T-helper 1 cell treated with Interleukin-12 subunit alpha and Interleukin-12 subunit beta and Interleukin-4 antibody, amounts not matched to agents 30 ng/mL and 1 ng/mL, for 36 hours (primary cell): Measurements from ENCODE around the gene SLFN5. TPM values are rescaled to one million over a fixed set of nuclear protein-coding genes. Genes with fewer than 3 reads are reported as not detected.
"Not testable (repeated sequence)": the region's sequence is repeated elsewhere in the genome, so short reads cannot be mapped to it uniquely, and the experiment has no call there.

Experiments
- intact Hi-C: fragments of 100-400 bp; cut with micrococcal nuclease; formaldehyde crosslinking; loops from one replicate; pipeline ENCODE4 v1.15.1; 2024
- total RNA-seq: library from RNA; stranded (reverse); gene quantifications from 2 replicates; pipeline ENCODE4 v1.2.3, GENCODE V29; 2022

The SLFN5 gene
- total RNA-seq, result 112 and 115 TPM in 2 replicates

DNA sequence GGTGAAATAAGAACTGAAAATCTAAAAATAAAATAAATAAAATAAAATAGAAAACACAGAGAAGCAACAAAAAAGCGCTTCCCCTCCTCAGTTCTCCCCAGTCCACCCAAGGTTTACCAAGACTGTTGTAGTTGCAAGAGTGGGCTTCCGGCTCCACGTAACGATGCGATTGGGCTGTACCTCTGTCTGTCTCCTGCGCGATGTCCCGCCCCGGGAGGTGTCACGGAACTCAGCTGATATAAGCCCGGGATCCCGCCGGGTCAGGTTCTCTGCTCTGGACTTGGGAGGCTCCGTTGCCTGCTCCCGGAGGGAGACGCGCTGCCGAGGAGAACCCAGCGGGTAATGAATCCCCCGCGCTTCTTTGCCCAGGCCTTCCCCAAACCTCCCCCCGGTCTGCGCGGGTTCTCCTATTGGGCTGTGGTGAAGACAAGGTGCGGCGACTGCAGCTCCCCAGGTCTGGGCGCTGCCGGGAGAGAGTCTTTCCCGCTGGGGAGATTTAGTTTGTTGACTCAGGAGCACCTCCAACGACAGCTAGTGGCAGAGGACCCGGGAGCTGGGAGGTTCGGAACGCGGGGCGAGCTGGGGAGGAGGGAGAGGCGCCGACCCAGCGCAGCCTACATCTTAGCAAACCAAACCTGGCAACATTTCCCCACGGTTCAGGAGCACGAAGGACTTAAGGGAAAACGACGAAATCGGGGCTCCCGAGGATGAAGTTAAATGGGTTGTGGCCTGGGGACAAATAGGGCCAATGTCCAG, at the start of gene SLFN5:
TSS of gene SLFN5 (plus strand) at position 268 of the 756 bp plus-strand sequence. CDS start 15,619 bp downstream, outside the sequence.
- intact Hi-C loops, result loop anchor here (1.0 to 5.0 kb wide), 19 partner anchors 29 to 1301 kb away; partner anchors contain the start of genes AP2B1, CCT6B, GGNBP2 and NLE1

DNA sequence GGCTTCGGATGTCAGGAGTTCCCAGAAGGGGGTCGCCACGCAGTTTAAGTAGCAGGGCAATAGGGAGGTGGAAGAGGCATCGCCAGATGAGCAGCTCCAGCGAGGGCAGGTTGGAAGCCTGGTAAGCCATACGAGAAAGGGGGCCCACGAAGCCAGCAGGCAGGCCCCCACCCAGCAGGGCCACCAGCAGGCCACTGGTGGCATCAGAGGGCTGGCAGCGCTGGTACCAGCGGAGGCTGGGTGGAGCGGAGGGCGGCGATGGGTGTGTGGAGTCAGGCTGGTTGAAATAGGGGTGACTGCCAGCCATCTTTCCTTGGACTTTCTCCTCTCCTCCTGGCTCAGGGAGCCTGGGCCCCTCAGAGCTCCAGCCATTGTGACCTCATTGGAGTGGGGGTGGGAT, 48.9 kb upstream of the SLFN5 start, which contains the start of gene SLC35G3:
TSS of gene SLC35G3 (minus strand) at position 393 of the 400 bp plus-strand sequence. CDS start at position 307, 86 bp downstream.
- intact Hi-C loops, result not testable (repeated sequence)

DNA sequence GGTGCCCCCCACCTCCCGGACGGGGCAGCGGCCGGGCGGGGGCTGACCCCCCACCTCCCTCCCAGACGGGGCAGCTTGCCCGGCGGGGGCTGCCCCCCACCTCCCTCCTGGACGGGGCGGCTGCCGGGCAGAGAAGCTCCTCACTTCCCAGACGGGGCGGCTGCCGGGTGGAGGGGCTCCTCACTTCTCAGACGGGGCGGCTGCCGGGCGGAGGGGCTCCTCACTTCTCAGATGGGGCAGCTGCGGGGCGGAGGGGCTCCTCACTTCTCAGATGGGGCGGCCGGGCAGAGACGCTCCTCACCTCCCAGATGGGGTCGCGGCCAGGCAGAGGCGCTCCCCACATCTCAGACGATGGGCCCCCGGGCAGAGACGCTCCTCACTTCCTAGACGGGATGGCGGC, 47.8 kb upstream of the SLFN5 start:
- intact Hi-C loops, result not testable (repeated sequence)

DNA sequence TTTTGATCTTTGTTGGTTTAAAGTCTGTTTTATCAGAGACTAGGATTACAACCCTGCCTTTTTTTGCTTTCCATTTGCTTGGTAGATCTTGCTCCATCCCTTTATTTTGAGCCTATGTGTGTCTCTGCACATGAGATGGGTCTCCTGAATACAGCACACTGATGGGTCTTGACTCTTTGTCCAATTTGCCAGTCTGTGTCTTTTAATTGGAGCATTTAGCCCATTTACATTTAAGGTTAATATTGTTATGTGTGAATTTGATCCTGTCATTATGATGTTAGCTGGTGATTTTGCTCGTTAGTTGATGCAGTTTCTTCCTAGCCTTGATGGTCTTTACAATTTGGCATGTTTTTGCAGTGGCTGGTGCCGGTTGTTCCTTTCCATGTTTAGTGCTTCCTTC, 40.3 kb upstream of the SLFN5 start:
- intact Hi-C loops, result not testable (repeated sequence)

DNA sequence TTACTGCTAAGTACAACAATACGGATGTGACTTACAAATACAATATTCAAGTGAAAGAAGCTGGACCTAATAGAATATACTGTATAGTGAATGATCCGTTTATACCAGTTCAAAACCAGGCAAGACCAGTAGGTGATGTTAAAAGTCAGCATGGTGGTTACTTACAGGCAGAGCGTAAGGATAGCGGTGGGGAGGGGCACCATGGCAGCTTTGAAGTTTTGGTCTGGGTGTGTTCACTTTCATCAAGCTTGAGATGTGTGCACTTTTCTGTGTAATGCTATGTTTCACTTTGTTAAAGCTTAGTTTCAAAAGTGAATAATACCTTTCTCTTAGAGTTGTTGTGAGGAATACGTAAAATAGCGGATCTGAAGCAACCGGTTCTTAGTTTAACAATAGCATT, 32.1 kb upstream of the SLFN5 start:
- intact Hi-C loops, result loop anchor here (1.0 kb wide), 1 partner anchor 21 kb away; no protein-coding TSS in a partner anchor

DNA sequence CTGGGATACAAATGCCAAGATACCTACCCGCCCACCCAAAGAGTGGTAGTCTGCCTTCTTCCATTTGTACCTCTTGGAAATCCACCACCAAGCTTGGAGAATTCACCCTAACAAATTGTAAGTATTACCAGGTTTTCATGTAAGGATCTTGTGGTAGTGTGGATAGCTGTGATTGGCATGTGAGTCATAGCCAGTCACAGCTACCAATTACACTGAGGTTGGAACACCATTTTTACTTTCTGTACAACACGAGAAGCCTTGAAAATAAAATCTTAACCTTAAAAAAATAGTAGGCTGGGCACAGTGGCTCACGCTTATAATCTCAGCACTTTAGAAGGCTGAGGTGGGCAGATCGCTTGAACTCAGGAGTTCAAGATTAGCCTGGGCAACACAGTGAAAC, 30.2 kb upstream of the SLFN5 start:
- intact Hi-C loops, result no loop called here

DNA sequence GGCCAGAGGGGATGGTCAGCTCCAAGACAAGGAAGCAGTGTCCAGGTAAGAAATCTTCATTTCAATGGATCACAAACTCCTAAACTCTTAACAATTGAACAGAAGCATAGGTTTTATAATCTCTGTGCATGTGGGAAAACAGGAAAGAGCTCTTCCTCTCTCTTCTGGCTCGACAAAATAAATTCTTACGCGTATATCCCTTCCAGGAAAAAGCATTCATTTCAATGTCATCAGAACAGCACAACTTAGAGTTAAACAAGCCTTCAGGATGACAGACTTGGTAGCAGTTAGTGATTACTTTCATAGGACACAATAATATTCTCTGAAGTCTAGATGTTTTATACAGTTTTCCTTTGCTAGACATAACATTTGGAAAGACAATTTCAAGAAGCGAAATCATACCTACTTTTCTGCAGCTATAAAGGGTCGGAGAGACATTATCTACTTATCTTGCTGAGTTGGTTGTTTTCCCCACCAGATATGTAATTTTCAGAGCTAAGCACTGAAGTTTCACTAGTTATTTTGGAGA, 29.4 kb upstream of the SLFN5 start:
- intact Hi-C loops, result no loop called here

DNA sequence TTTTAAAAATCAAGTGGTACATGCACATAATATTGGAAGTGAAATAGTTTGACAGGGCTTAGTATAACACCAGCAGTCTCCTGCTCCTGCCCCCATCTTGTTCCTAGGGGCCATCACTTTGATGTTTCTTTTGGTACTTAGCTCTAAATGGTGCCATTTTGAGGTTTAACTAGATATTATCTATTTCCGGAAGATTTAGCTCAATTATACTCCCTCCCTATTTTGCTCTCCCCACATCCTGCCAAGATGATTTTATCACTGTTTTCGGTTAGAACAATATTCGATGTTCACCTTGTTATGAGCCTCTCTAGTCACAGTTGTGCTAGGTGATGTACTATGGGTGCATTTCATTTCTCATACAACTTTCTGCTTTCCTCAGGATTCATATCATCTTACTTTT, 28.7 kb upstream of the SLFN5 start:
- intact Hi-C loops, result loop anchor here (1.0 to 2.0 kb wide), 10 partner anchors 28 to 373 kb away; partner anchors contain the start of genes AP2B1, PEX12, SLFN12 and SLFN12L

DNA sequence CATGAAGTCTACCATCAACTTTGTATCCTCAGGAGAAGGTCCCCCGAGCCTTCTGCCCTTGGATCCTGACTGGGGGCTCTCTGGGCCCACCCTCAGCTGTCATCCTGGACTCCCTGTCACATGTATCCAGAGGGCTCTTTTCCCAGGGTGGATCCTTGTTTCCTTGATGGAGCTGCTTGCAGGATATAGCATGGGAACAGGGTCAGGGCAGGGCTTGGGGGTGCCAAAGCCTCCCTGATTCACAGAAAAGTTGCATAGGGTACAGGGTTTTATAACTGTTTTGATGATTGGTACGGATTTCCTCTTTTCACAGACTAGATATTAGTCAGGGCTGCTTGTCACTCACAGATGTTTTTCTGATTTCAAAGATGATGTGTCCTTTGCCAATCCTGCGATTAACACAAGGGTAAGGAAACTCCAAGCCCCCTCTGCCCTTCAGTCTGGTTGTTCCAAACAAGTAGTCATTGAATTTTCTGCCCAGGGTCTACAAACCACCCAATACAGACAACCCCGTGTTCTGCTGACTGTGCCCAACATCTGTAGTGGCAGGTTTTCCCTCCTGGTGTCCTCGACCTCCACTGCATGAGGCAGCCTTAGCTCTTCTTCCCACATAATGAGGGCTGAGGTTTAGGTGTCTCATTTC, 28.1 kb upstream of the SLFN5 start:
- intact Hi-C loops, result loop anchor here (1.0 to 2.0 kb wide), 10 partner anchors 28 to 373 kb away; partner anchors contain the start of genes AP2B1, PEX12, SLFN12 and SLFN12L

DNA sequence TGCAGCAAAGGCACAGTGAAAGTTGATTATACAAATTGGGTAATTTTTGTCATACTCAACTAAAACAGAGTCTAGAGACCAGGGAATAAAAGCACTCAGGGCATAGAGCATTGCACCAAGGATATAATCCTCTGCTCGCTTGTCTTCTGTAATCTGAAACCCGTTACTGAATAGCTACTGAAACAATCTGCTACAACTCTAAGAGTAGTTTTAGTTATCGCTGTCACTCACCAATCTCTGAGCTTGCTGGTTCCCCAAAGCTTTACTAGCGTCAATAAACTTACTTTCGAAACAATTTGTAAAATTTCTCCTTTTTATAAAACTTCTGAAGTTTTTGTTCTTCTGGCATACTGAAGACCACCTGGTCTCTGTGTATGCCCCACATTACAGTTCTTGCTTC, 25.8 kb upstream of the SLFN5 start:
- intact Hi-C loops, result no loop called here

DNA sequence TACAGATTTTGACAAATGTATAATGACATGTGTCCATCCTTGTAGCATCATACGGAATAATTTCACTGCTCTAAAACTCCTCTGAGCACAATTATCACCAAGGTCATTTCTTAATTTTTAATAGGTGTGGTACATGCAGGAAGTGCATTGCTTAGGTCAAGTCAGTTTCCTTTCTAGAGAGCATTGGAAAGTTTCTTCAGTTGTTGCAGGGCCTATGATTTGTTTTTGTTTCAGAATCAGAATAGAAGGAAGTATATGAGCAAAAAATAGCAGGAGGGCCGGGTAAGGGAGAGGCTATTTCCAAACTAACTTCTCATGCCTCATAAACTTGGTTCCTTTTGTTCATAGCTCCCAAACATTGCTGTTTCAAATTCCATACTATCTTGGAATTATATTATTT, 24.0 kb upstream of the SLFN5 start:
- intact Hi-C loops, result loop anchor here (2.0 kb wide), 1 partner anchor 122 kb away; no protein-coding TSS in a partner anchor

DNA sequence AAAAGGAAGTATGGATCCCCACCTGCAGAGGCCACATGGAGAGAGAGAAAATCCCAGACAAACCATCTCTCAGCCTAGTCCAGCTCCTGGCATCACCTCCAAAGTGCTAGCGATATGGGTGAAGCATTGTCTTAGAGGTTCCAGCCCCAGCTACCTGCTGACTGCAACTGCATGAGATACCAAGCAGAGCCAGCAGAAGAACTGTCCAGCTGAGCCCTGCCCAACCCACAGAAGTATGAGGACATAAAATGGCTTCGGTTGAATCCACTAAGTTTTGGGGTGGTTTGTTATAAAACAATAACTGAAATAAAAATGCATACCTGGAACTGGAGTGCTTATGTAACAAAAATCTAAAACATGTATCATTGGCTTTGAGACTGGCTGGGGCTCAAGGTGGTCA, 20.4 kb upstream of the SLFN5 start:
- intact Hi-C loops, result no loop called here

DNA sequence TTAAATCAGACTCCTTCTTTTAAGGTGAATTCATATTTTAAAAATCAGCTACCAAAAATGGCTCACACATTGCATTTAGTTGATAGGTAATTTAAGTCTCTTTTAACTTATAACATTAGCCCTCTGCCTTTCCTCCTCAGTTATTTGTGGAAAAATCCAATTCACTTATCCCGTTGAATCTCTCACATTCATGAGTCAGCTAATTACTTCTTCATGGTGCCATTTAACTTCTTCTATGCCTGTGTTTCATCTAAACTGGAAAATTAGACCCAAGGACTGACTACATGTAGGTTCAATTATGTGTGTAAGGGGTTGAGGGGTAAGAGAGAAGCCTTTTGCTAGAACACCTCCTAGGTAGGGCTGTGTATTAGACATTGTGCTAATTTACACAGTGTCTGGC, 18.4 kb upstream of the SLFN5 start:
- intact Hi-C loops, result no loop called here

DNA sequence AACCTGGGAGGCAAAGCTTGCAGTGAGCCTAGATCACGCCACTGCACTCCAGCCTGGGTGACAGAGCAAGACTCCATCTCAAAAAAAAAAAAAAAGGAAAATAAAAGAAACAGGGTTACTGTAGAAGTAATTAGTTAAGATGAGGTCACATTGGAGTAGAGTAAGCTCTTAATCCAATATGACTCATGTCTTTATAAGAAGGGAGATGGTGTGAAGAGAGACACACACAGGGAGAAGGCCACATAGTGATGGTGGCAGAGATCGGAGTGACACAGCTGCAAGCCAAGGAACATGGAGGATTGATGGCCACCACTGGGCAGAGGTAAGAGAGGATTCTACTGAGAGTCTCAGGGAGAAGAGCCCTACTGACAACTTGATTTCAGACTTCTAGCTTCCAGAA, 15.3 kb upstream of the SLFN5 start:
- intact Hi-C loops, result no loop called here

DNA sequence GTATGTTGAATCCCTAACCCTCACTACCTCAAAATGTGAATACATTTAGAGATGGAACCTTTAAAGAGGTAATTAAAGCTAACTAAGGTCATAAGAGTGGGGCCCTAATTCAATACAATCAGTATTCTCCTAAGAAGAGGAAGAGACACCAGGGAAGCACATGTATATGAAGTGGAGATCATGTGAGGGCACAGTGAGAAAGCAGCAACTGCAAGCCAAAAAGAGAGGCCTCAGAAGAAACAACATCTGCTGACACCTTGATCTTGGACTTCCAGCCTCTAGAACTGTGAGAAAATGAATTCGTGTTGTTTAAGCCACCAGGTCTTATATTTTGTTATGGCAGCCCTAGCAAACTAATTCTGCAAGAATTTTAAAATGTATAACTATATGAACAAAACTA, 13.2 kb upstream of the SLFN5 start:
- intact Hi-C loops, result no loop called here

DNA sequence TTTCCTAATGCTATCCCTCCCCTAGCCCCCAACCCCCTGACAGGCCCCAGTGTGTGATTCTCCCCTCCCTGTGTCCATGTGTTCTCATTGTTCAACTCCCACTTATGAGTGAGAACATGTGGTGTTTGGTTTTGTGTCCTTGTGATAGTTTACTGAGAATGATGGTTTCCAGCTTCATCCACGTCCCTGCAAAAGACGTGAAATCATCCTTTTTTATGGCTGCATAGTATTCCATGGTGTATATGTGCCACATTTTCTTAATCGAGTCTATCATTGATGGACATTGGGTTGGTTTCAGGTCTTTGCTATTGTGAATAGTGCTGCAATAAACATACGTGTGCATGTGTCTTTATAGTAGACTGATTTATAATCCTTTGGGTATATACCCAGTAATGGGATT, 8.6 kb upstream of the SLFN5 start:
- intact Hi-C loops, result not testable (repeated sequence)

DNA sequence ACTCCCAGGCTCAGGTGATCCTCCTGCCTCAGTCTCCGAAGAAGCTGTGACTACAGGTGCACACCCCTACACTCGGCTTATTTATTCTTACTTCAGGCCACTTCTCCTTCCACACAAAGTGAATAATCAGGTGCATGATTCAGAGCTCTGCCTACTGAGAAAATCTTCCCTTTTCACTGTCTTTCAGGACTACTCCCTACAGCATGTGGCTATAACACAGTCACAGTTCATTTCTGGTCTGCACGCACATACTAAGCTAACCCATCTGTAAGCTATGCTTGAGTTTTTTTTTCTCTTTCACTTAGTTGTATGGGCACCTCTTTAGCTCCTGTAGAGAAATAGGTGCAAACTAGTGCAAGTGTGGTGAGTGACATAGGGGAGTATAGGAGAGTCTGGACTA, 7.6 kb upstream of the SLFN5 start:
- intact Hi-C loops, result no loop called here

DNA sequence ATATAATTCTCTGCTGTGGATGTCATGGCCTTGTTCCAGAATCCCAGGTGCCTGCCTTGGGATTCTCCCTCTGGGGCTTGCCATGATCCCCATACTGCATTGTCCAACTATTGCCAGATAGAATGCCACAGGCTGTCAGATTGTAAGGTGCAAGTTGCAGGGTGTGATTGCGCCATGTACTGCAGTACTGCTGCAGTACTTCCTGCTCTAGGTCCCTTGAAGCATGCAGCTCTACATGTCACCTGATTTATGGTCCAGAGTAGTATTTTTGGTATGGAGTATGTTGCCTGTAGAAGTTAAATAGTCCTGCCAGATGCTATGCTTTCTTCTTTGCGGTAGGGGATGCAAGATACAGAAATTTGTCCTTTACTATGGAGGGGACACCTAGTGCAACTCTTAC, 7.0 kb upstream of the SLFN5 start:
- intact Hi-C loops, result no loop called here

DNA sequence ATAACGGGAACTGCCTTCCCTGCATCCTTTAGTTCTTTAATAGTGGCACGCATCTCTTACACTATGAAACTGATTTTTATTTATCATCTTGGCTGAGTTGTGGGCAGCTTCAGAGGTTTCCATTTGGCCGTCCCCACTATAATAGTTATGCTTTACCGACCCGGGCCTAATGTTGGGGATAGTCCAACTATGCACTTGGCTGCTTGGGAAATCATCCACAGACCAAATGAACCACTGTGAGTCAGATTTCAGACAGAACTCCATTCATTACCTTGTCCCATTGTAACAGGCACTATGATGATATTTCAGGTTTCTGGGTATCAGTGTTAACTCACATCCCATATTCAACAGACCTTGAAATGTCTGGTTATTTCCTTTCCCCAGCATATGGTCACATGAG, 6.1 kb upstream of the SLFN5 start:
- intact Hi-C loops, result no loop called here

DNA sequence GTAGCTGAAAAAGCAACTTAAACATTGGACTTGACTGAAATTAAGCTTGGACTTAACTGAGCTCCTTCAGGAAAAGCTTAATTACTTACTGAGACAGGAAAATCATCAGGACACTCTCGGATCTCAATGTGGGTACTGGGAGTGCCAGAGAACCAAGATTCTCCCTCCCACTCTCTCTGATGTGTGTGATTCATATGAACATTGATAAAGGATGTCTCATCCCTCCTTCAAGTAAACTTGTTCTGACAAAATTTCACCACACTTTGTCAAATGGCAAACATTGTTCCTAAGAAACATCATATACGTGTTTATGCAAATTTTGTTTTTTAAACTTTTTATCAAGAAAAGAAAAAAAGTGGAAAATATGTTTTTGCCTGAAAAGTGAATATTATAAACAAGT, 4.1 kb upstream of the SLFN5 start:
- intact Hi-C loops, result no loop called here

DNA sequence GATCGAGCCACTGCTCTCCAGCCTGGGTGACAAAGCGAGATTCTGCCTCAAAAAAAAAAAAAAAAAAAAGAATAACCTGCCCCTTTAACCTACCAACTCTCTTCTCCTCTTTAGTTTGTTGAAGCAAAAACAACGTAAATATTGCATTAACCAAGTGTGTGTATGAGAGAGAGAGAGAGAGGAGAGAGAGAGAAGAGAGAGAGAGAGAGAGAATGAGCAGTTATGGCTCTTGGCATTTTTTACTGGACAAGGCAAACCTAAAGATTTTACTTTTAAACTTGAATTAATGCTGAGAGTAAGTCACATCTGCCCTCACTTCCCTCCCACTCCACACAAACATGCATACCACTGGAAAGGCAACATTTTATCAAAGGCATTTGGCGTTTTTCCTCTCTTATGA, 3.0 kb upstream of the SLFN5 start:
- intact Hi-C loops, result loop anchor here (5.0 kb wide), 2 partner anchors 192 to 278 kb away; partner anchors contain the start of genes CCT6B, SLFN12 and ZNF830

DNA sequence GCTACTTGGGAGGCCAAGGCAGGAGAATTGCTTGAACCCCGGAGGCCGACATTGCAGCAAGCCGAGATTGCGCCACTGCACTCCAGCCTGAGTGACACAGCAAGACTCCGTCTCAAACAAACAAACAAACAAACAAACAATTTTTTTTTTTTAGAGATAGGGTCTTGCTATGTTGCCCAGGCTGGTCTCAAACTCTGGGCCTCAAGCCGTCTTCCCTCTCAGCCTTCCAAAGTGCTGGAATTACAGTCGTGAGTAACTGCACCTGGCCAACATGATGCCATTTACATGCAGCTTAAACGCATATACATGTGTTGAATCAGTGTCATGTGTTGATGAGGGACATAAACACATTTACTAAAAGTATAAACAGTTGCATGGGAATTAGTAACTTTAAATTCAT, 2.0 kb upstream of the SLFN5 start:
- intact Hi-C loops, result loop anchor here (5.0 kb wide), 2 partner anchors 191 to 279 kb away; partner anchors contain the start of genes CCT6B, SLFN12 and ZNF830
